Measurements from ENCODE around the gene NDOR1. TPM values are rescaled to one million over a fixed set of nuclear protein-coding genes. Genes with fewer than 3 reads are reported as not detected.

The NDOR1 gene
- total RNA-seq, 1 experiment from 2014 or later: 27.7 TPM

DNA sequence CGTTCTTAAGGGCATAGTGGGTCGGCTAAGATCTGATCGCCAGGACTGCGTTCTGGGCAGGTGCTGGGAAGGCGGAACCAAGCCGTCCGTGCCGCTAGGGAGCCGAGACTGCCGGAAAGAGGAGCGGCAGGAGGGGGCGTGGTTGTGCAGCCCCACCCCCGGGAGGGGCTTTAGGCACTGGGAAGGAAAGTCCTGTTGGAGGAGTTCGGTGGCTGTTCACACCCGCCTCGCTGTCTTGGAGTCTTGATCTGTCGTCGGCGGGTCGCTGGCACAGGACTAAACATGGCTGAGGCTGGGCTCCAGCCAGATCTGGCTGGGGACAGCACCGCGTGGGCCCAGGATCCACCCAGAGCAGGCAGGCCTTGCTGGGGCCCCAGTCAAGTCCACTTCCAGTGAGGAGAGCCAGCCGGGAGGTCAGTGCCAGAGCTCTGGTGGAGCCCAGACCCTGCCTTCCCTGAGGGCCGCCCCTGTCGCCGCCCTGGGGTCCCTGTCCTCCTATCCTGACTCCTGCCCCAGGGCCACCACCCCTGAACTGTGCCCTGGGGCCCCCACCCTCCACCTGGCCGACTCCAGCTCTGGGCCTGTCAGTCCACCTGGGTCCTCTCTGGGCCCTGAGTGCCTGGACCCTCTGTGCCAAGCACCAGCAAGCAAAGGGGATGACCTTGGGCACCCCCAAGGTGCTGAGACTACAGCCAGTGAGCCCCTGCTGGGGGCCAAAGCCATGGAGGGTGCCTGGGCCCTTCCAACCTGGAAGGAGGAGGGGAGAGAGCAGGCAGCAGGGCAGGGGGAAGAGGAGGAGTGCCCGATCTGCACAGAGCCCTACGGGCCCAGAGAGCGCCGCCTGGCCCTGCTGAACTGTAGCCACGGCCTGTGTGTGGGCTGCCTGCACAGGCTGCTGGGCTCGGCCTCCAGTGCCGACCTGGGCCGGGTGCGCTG, 12.0 kb downstream of the NDOR1 start:
- intact Hi-C loops (cut with micrococcal nuclease; ENCODE audit: unreplicated experiment): loop anchor here (1.0 to 2.0 kb wide), 2 partner anchors 17 to 28 kb away; partner anchors contain the start of gene TPRN
- H3K9me3 ChIP-seq (ENCODE audit: insufficient read depth, low read depth): no peaks in the 10 kb centered on the region
- H3K4me3 ChIP-seq: peak overlapping the region; percentile 26; the same call in 1 of the 2 replicates
- TSS peak; percentile 59 for BruUV-seq (replicated peaks)
- no peaks in the 10 kb centered on the region for H3K79me2 ChIP-seq (ENCODE audit: low read depth)
- POLR2A ChIA-PET (ENCODE audit: unreplicated experiment): interaction anchor here (0.5 to 0.7 kb wide), 3 partner anchors 17 to 319 kb away, joined by 3 to 6 read pairs (median 4); no protein-coding TSS in a partner anchor
- H2AFZ ChIP-seq: no peak overlapping the region
- H4K20me1 ChIP-seq (ENCODE audit: insufficient read depth): no peaks in the 10 kb centered on the region; the same call in 1 of the 2 replicates
- peaks cover 26% of the 10 kb centered on the region for H3K4me1 ChIP-seq (replicated peaks; ENCODE audit: insufficient read depth)
- H3K27me3 ChIP-seq (ENCODE audit: insufficient read depth, low read depth): no peaks in the 10 kb centered on the region
- CTCF ChIA-PET: interaction anchor here (0.6 kb wide), 2 partner anchors 170 to 344 kb away, joined by 3 to 11 read pairs; no protein-coding TSS in a partner anchor
- peak; percentile 72 to 97 for DNase-seq
- peak overlapping the region; percentile 72 for H3K4me2 ChIP-seq
- no peaks in the 10 kb centered on the region for H3K9me2 ChIP-seq (ENCODE audit: insufficient read depth)
- H3K36me3 ChIP-seq (ENCODE audit: low read depth): no peaks in the 10 kb centered on the region
- TF ChIP-seq, protein P1, sequence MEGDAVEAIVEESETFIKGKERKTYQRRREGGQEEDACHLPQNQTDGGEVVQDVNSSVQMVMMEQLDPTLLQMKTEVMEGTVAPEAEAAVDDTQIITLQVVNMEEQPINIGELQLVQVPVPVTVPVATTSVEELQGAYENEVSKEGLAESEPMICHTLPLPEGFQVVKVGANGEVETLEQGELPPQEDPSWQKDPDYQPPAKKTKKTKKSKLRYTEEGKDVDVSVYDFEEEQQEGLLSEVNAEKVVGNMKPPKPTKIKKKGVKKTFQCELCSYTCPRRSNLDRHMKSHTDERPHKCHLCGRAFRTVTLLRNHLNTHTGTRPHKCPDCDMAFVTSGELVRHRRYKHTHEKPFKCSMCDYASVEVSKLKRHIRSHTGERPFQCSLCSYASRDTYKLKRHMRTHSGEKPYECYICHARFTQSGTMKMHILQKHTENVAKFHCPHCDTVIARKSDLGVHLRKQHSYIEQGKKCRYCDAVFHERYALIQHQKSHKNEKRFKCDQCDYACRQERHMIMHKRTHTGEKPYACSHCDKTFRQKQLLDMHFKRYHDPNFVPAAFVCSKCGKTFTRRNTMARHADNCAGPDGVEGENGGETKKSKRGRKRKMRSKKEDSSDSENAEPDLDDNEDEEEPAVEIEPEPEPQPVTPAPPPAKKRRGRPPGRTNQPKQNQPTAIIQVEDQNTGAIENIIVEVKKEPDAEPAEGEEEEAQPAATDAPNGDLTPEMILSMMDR (conservative IDR thresholded peaks at IDR 0.05): no peak
- no peak for TF ChIP-seq EZH2 (IDR thresholded peaks at IDR 0.05; ENCODE audit: low read depth)
- peaks cover 28% of the 10 kb centered on the region for H3F3A ChIP-seq (ENCODE audit: insufficient read depth, low read depth)
- no peak overlapping the region for H3K27ac ChIP-seq

DNA sequence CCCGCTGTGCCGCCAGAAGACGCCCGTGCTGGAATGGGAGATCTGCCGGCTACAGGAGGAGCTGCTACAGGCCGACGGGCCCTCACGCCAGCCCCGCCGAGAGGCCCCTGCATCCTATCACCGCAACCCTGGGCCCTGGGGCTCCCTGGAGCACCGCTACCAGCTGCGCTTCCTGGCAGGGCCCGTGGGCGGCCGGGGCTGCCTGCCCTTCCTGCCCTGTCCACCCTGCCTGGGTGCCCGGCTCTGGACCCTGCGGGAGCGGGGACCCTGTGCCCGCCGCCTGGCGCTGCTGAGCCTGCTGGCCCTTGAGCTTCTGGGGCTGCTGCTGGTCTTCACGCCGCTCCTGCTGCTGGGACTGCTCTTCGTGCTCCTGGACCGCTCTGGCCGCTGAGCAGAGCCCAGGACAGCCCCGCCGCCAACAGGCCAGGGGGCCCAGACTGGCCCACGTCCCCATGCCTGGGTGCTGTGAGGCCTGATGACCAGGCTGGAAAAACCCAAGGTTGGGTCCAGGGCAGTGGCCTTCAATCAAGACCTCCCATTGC, 12.8 kb downstream of the NDOR1 start:
- H3K36me3 ChIP-seq (ENCODE audit: low read depth): no peaks in the 10 kb centered on the region
- POLR2A ChIA-PET (ENCODE audit: unreplicated experiment): interaction anchor here (0.7 kb wide), 1 partner anchor 370 kb away, joined by 3 read pairs; no protein-coding TSS in a partner anchor
- intact Hi-C loops (cut with micrococcal nuclease; ENCODE audit: unreplicated experiment): no loop called here
- 0 out of 2 replicates have a peak overlapping the region, but pooled peaks have one; percentile 2 for H3K27ac ChIP-seq
- peaks cover 26% of the 10 kb centered on the region for H3K4me1 ChIP-seq (replicated peaks; ENCODE audit: insufficient read depth)
- no peaks in the 10 kb centered on the region for H3K9me3 ChIP-seq (ENCODE audit: insufficient read depth, low read depth)
- no peak for TF ChIP-seq EZH2 (IDR thresholded peaks at IDR 0.05; ENCODE audit: low read depth)
- TF ChIP-seq, protein P1 (conservative IDR thresholded peaks at IDR 0.05): no peak
- peaks cover 31% of the 10 kb centered on the region for H3F3A ChIP-seq (ENCODE audit: insufficient read depth, low read depth)
- H3K9me2 ChIP-seq (ENCODE audit: insufficient read depth): no peaks in the 10 kb centered on the region
- H3K4me2 ChIP-seq: peak overlapping the region; percentile 72
- CTCF ChIA-PET: no interaction called here
- no peak for DNase-seq
- no peaks in the 10 kb centered on the region; the same call in 1 of the 2 replicates for H4K20me1 ChIP-seq (ENCODE audit: insufficient read depth)
- BruUV-seq (replicated peaks): no TSS peak
- H2AFZ ChIP-seq: no peak overlapping the region
- no peak overlapping the region; the same call in 1 of the 2 replicates for H3K4me3 ChIP-seq
- no peaks in the 10 kb centered on the region for H3K27me3 ChIP-seq (ENCODE audit: insufficient read depth, low read depth)
- no peaks in the 10 kb centered on the region for H3K79me2 ChIP-seq (ENCODE audit: low read depth)

DNA sequence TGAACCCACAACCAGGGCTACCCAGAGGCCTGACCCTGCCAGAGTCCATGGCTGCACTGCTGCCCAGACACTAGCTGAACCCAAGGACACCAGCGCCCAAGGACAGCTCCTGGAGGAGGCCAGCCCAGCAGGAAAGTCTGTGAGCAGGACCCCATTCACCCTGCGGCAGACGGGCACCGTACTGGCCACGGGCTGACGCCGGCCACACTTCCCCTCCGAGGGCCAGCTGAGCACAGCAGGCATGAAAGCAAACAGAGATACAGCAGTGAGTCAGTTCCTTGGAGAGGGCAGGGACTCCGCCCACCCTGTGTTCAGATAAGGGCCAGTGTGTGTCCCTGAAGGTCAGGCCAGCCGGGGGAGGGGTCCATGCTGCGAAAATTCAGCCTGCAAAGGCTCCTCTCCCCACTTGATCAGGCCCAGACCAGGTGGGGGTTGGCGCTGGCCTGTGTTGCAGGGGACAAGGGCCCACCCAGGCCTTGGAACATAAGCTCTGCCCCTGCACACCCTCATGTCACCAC, 13.3 kb downstream of the NDOR1 start:
- H3K9me3 ChIP-seq (ENCODE audit: insufficient read depth, low read depth): no peaks in the 10 kb centered on the region
- intact Hi-C loops (cut with micrococcal nuclease; ENCODE audit: unreplicated experiment): no loop called here
- peaks cover 27% of the 10 kb centered on the region for H3K4me1 ChIP-seq (replicated peaks; ENCODE audit: insufficient read depth)
- no peaks in the 10 kb centered on the region; the same call in 1 of the 2 replicates for H4K20me1 ChIP-seq (ENCODE audit: insufficient read depth)
- H3K27ac ChIP-seq: 0 out of 2 replicates have a peak overlapping the region, but pooled peaks have one; percentile 2
- ChIA-PET CTCF (no interaction called here), POLR2A (ENCODE audit: unreplicated experiment) (interaction anchor here (0.6 to 0.7 kb wide), 2 partner anchors 19 to 370 kb away, joined by 3 to 4 read pairs; no protein-coding TSS in a partner anchor)
- H3K9me2 ChIP-seq (ENCODE audit: insufficient read depth): no peaks in the 10 kb centered on the region
- H3K79me2 ChIP-seq (ENCODE audit: low read depth): no peaks in the 10 kb centered on the region
- H3K27me3 ChIP-seq (ENCODE audit: insufficient read depth, low read depth): no peaks in the 10 kb centered on the region
- H2AFZ ChIP-seq: no peak overlapping the region
- H3K4me2 ChIP-seq: peak overlapping the region; percentile 72
- H3K36me3 ChIP-seq (ENCODE audit: low read depth): no peaks in the 10 kb centered on the region
- no peak overlapping the region; the same call in 1 of the 2 replicates for H3K4me3 ChIP-seq
- BruUV-seq (replicated peaks): no TSS peak
- peaks cover 34% of the 10 kb centered on the region for H3F3A ChIP-seq (ENCODE audit: insufficient read depth, low read depth)
- DNase-seq: peak; percentile 80 to 82
- TF ChIP-seq EZH2 (IDR thresholded peaks at IDR 0.05; ENCODE audit: low read depth): no peak
- TF ChIP-seq, protein P1 (conservative IDR thresholded peaks at IDR 0.05): no peak
